GM12878 (cell line): ENCODE measurements around the gene SSBP4. TPM values are rescaled to one million over a fixed set of nuclear protein-coding genes. Genes with fewer than 3 reads are reported as not detected.

Experiments used
- ATAC-seq: fragments of 200-7000 bp; cut with Tn5 transposase; 3 replicates; pipeline ENCODE4 v1.9.1; 2020; ENCODE audit warnings: mild to moderate bottlenecking, moderate library complexity
- BruUV-seq: library from RNA; stranded (reverse); fragments of 400-500 nt; replicated peaks from 2 replicates; lab custom pipeline; 2021; lab: Mats Ljungman, UMichigan
- CTCF ChIA-PET: fragments of 300-600 bp; sonication (Branson Sonifier 250); formaldehyde crosslinking; extraction: SDS; loops from one replicate; lab custom pipeline; 2021; ENCODE audit warnings: inconsistent platforms; lab: Yijun Ruan, JAX
- POLR2A ChIA-PET: fragments of 350-600 bp; formaldehyde crosslinking; extraction: SDS; loops from one replicate; lab custom pipeline; 2021; ENCODE audit warnings: inconsistent platforms; lab: Charles Lee
- RAD21 ChIA-PET: fragments of 300-600 bp; sonication (Branson Sonifier 250); formaldehyde crosslinking; loops from one replicate; lab custom pipeline; 2023; ENCODE audit warnings: antibody characterized with exemption; ENCODE audit not compliant: unreplicated experiment; lab: Charles Lee
- SMC1A ChIA-PET: fragments of 300-600 bp; sonication (Branson Sonifier 250); formaldehyde crosslinking; loops from one replicate; lab custom pipeline; 2023; ENCODE audit not compliant: unreplicated experiment, uncharacterized antibody; lab: Charles Lee
- DNase-seq: peaks from one replicate; pipeline ENCODE4 v3.0.0-alpha.2; 2011; ENCODE audit warnings: low read depth, low spot score
- FAIRE-seq: peaks from 3 replicates; lab custom pipeline; 2011; peaks lifted over from hg19 to GRCh38; lab: Jason Lieb, UNC
- H2AFZ ChIP-seq: 2 replicates; pipeline ENCODE4 v1.6.0; 2011; ENCODE audit warnings: low read depth, low read length, control low read depth; ENCODE audit not compliant: control insufficient read depth
- H3K27ac ChIP-seq: 2 replicates; pipeline ENCODE4 v1.5.1; 2011; ENCODE audit warnings: control low read depth; ENCODE audit not compliant: control insufficient read depth, insufficient read depth
- H3K27me3 ChIP-seq, 2 experiments: replicated peaks in 1 of 2; 2 replicates each; pipeline versions ENCODE4 v1.6.0 to v1.6.1; 2011; ENCODE audit warnings: low read length in 1 of 2; ENCODE audit not compliant: control insufficient read depth in 2 of 2, insufficient read depth in 2 of 2
- H3K36me3 ChIP-seq, 2 experiments: 2 replicates each; pipeline ENCODE4 v1.5.1; 2011; ENCODE audit warnings: low read length in 1 of 2; ENCODE audit not compliant: control insufficient read depth in 2 of 2, insufficient read depth in 2 of 2
- H3K4me1 ChIP-seq: 2 replicates; pipeline ENCODE4 v1.6.1; 2011; ENCODE audit warnings: mild to moderate bottlenecking, low read length, moderate library complexity, mixed read lengths; ENCODE audit not compliant: control insufficient read depth, insufficient read depth
- H3K4me2 ChIP-seq: 2 replicates; pipeline ENCODE4 v1.6.0; 2011; ENCODE audit warnings: control low read depth; ENCODE audit not compliant: control insufficient read depth, insufficient read depth
- H3K4me3 ChIP-seq: fragments of 200-600 bp; sonication (generic); 2 replicates; pipeline ENCODE4 v1.5.1; 2016
- H3K79me2 ChIP-seq: 2 replicates; pipeline ENCODE4 v1.6.0; 2011; ENCODE audit warnings: low read length; ENCODE audit not compliant: control insufficient read depth, insufficient read depth
- H3K9ac ChIP-seq: 2 replicates; pipeline ENCODE4 v1.8.0; 2011; ENCODE audit warnings: low read length, control low read depth, mixed read lengths; ENCODE audit not compliant: control insufficient read depth, insufficient read depth
- H3K9me3 ChIP-seq: replicated peaks from 3 replicates; pipeline ENCODE4 v1.5.1; 2011; ENCODE audit warnings: mild to moderate bottlenecking, low read length; ENCODE audit not compliant: control insufficient read depth, insufficient read depth
- H4K20me1 ChIP-seq: 2 replicates; pipeline ENCODE4 v1.6.0; 2011; ENCODE audit not compliant: control insufficient read depth, insufficient read depth
- BACH1 ChIP-seq: fragments of 450-650 bp; IDR thresholded peaks from 2 replicates; pipeline ENCODE4 v1.6.1; 2017; ENCODE audit warnings: mild to moderate bottlenecking, borderline replicate concordance
- BCL11A ChIP-seq: IDR thresholded peaks from 2 replicates; pipeline ENCODE4 v1.6.1; 2011; ENCODE audit warnings: low read depth, low read length
- CHD1 ChIP-seq: IDR thresholded peaks from 2 replicates; pipeline ENCODE4 v1.6.1; 2012; ENCODE audit warnings: low read depth, low read length, improper control_type of control experiment
- CHD4 ChIP-seq: fragments of 200-600 bp; sonication (generic); IDR thresholded peaks from 2 replicates; pipeline ENCODE4 v1.6.1; 2016; ENCODE audit warnings: mild to moderate bottlenecking
- HSF1 ChIP-seq: fragments of 150-350 bp; IDR thresholded peaks from 2 replicates; pipeline ENCODE4 v1.6.1; 2014; ENCODE audit warnings: mild to moderate bottlenecking, low read depth, low read length
- IKZF2 ChIP-seq, 2 experiments: fragments of 450-650 bp; IDR thresholded peaks; 2 replicates each; pipeline ENCODE4 v1.6.1; 2017; ENCODE audit warnings: mild to moderate bottlenecking in 2 of 2, moderate library complexity in 2 of 2
- IRF4 ChIP-seq: IDR thresholded peaks from 2 replicates; pipeline ENCODE4 v1.6.1; 2011; ENCODE audit warnings: low read depth, low read length
- JUNB ChIP-seq: IDR thresholded peaks from 2 replicates; pipeline ENCODE4 v1.6.1; 2016; ENCODE audit warnings: antibody characterized with exemption, mild to moderate bottlenecking
- KDM1A ChIP-seq: fragments of 200-600 bp; sonication (generic); IDR thresholded peaks from 2 replicates; pipeline ENCODE4 v1.6.1; 2016; ENCODE audit warnings: borderline replicate concordance
- KLF5 ChIP-seq: fragments of 450-650 bp; IDR thresholded peaks from 2 replicates; pipeline ENCODE4 v1.6.1; 2014; ENCODE audit warnings: mild to moderate bottlenecking; ENCODE audit not compliant: partially characterized antibody
- MEF2A ChIP-seq: IDR thresholded peaks from 2 replicates; pipeline ENCODE4 v1.6.1; 2011; ENCODE audit warnings: low read depth, mild to moderate bottlenecking, low read length, moderate library complexity; ENCODE audit not compliant: insufficient read depth
- NR2F1 ChIP-seq: fragments of 450-650 bp; conservative IDR thresholded peaks from 2 replicates; pipeline ENCODE4 v1.6.1; 2017; ENCODE audit warnings: mild to moderate bottlenecking
- POLR2A ChIP-seq: IDR thresholded peaks from 2 replicates; pipeline ENCODE4 v1.6.1; 2011; ENCODE audit warnings: low read depth, mild to moderate bottlenecking, low read length
- RAD21 ChIP-seq: IDR thresholded peaks from 2 replicates; pipeline ENCODE4 v1.6.1; 2011; ENCODE audit warnings: mild to moderate bottlenecking, low read depth, low read length, moderate library complexity; ENCODE audit not compliant: insufficient read depth
- RB1 ChIP-seq: fragments of 450-650 bp; formaldehyde crosslinking; IDR thresholded peaks from 2 replicates; pipeline ENCODE4 v1.6.1; 2017; ENCODE audit warnings: mild to moderate bottlenecking, borderline replicate concordance
- RBBP5 ChIP-seq: fragments of 200-600 bp; sonication (generic); conservative IDR thresholded peaks from 2 replicates; pipeline ENCODE4 v1.6.1; 2016
- RUNX3 ChIP-seq: IDR thresholded peaks from 2 replicates; pipeline ENCODE4 v1.6.1; 2012; ENCODE audit warnings: low read length, inconsistent platforms
- SMC3 ChIP-seq: IDR thresholded peaks from 2 replicates; pipeline ENCODE4 v1.6.1; 2011; ENCODE audit warnings: low read length, improper control_type of control experiment, borderline replicate concordance
- TCF12 ChIP-seq: IDR thresholded peaks from 2 replicates; pipeline ENCODE4 v1.6.1; 2011; ENCODE audit warnings: low read depth, mild to moderate bottlenecking, low read length
- ZNF207 ChIP-seq: fragments of 450-650 bp; IDR thresholded peaks from 2 replicates; pipeline ENCODE4 v1.6.1; 2014; ENCODE audit warnings: antibody characterized with exemption, mild to moderate bottlenecking, borderline replicate concordance
- ZNF217 ChIP-seq: fragments of 450-650 bp; IDR thresholded peaks from 2 replicates; pipeline ENCODE4 v1.6.1; 2017; ENCODE audit warnings: antibody characterized with exemption, mild to moderate bottlenecking
- WGBS: methylation state at CpG from one replicate; pipeline ENCODE4 v1.1.6; 2016; ENCODE audit warnings: low lambda C conversion rate; ENCODE audit not compliant: insufficient replicate concordance, insufficient coverage; ENCODE audit errors: missing lambda C conversion rate; 5-methylcytosine and 5-hydroxymethylcytosine counted together
- in situ Hi-C: fragments of 300-500 bp; cut with MboI; formaldehyde crosslinking; loops from 9 replicates; pipeline ENCODE4 v1.14.3; 2018; ENCODE audit warnings: mixed read lengths
- intact Hi-C: fragments of 100-400 bp; cut with micrococcal nuclease; formaldehyde crosslinking; loops from one replicate; pipeline ENCODE4 v1.14.2; 2022; ENCODE audit not compliant: unreplicated experiment
- polyA plus RNA-seq, 11 experiments: library from polyadenylated mRNA; depleted of rRNA in 4 of 11; unstranded in 6 of 11; stranded (reverse) in 5 of 11; fragments of >200 nt; fragmentation: Nextera tagmentation in 4 of 11; fragmentation: Illumina TruSeq in 1 of 11; extraction: Ambion mirVana in 4 of 11; extraction: Trizol in 1 of 11; gene quantifications; 1 replicate in 1 of 11; 2 replicates in 10 of 11; pipeline versions ENCODE4 v1.2.1 to v1.2.3, GENCODE V29; 2011 to 2016; ENCODE audit warnings: inconsistent platforms in 2 of 11, missing spikeins in 2 of 11, low read depth in 1 of 11
- total RNA-seq, 4 experiments: library from RNA; depleted of rRNA in 3 of 4; stranded (reverse); fragments of >200 nt in 3 of 4; fragmentation: Illumina TruSeq in 1 of 4; extraction: Trizol in 1 of 4; gene quantifications; 2 replicates each; pipeline versions ENCODE4 v1.2.1 to v1.2.3, GENCODE V29; 2013 to 2021
- TF ChIP-seq, protein P1 (sequence below): fragments of 450-650 bp; IDR thresholded peaks from 2 replicates; pipeline ENCODE4 v1.6.1; 2017; ENCODE audit warnings: mild to moderate bottlenecking, low read depth, inconsistent platforms; ENCODE audit not compliant: poor library complexity, severe bottlenecking

The SSBP4 gene
- total and polyA plus RNA-seq, 10 of the 15 experiments (the other 5 are each of a cell fraction or from before 2014, with no cell fraction given) = 0.37 to 150 (median 38.9) TPM

DNA sequence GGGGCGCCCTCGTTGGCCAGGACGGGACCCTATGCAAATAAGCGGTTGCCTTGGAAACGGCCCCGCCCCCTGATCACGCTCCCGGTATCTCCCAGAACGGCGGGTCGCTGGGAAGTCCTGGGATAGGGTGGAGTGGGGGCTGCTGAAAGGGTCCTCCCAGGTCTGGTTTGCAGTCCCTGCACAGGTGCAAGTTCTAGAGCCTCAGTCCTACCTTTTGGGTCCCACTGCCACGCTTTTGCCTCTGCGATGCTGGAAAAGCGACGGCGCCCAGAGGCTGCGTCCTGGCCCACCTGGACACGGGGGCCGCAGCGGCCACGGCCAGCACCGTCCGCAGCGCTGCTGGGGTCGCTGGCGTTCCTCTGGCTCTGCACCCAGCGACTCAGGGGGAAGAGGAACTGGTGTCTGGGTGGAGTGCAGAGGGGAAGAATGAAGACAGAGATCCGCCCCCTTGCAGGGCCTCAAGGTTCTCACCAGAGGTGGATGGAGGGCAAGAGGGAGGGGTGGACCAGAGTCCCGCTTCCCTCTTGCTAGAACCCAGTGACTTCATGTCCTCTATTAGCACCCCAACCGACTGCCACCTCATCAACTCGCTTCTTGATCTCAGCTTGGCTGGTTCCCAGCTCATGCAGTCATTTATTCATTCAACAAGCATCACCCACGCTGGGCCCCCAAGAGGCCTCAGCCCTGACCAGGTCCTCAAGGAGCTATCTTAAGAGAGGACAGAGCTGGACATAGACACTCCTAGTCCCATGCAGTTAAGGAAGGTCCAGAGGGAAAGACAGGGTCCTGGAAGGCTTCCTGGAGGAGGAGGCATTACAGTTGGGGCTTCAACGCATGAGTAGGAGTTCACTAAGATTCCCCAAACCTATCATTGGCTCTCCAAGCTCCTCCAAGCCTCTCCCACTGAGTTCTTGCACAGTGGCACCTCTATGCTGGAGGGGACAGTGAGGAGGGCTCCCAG lies 21.7 kb upstream of the SSBP4 start, which contains the start of gene LRRC25 (continued):
- TF ChIP-seq KDM1A = no peak
- TF ChIP-seq RUNX3 = peak; percentile 16; the same call in 1 of the 2 replicates
- no peak for TF ChIP-seq ZNF207
- TF ChIP-seq ZNF217 = 0 out of 2 replicates have a peak, but pooled peaks have one; percentile 56
- TF ChIP-seq JUNB = no peak
- no peak for TF ChIP-seq RB1
- 0 out of 2 replicates have a peak, but pooled peaks have one; percentile 12 for TF ChIP-seq TCF12
- TF ChIP-seq IKZF2 (IDR thresholded peaks at IDR 0.05) = peak in 1 of 2 experiments; percentile 27; a peak in 1 of 4 replicates
- TF ChIP-seq POLR2A = peak; percentile 79

DNA sequence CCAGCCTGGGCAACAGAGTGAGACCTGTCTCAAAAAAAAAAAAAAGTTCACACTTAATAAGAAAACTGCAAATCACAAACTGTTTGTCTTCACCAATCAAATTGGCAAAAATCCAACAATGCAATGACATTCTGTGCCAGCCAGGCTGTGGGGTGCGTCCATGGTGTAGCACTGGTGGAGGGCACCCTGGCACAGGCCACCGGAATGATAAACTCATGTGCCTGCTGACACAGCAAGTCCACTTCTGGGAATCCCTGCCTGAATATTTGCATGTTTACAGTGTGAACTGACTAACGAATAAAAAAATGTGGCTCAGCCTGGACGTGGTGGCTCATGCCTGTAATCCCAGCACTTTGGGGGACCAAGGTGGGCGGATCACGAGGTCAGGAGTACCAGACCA lies 20.2 kb upstream of the SSBP4 start:
- Histone ChIP-seq H3K4me1 (peaks cover 25% of the 10 kb centered on the region), H3K4me3 (no peak overlapping the region), H3K9me3 (no peaks in the 10 kb centered on the region), H3K9ac (no peak overlapping the region), H2AFZ (no peak overlapping the region), H3K36me3 (no peaks in the 10 kb centered on the region), H3K79me2 (no peaks in the 10 kb centered on the region), H3K27ac (no peak overlapping the region), H4K20me1 (no peaks in the 10 kb centered on the region), H3K27me3 (no peaks in the 10 kb centered on the region), H3K4me2 (no peak overlapping the region)
- CTCF ChIA-PET = interaction anchor here (0.6 to 5.8 kb wide), 7 partner anchors 9 to 119 kb away, joined by 3 to 67 read pairs (median 3); no protein-coding TSS in a partner anchor
- DNase-seq (no peak), FAIRE-seq (no peak), ATAC-seq (no peak)
- 6% methylated on average over 6 of the region's 6 CpGs for WGBS
- POLR2A ChIA-PET = no interaction called here
- RAD21 ChIA-PET = interaction anchor here (1.1 to 1.8 kb wide), 2 partner anchors 20 to 119 kb away, joined by 3 to 6 read pairs; partner anchors contain the start of gene SSBP4
- SMC1A ChIA-PET = interaction anchor here (0.8 to 1.8 kb wide), 4 partner anchors 8 to 70 kb away, joined by 3 to 7 read pairs (median 4); no protein-coding TSS in a partner anchor
- intact Hi-C loops (no loop called here), in situ Hi-C loops (no loop called here)
- no TSS peak for BruUV-seq
- TF ChIP-seq, protein P1, sequence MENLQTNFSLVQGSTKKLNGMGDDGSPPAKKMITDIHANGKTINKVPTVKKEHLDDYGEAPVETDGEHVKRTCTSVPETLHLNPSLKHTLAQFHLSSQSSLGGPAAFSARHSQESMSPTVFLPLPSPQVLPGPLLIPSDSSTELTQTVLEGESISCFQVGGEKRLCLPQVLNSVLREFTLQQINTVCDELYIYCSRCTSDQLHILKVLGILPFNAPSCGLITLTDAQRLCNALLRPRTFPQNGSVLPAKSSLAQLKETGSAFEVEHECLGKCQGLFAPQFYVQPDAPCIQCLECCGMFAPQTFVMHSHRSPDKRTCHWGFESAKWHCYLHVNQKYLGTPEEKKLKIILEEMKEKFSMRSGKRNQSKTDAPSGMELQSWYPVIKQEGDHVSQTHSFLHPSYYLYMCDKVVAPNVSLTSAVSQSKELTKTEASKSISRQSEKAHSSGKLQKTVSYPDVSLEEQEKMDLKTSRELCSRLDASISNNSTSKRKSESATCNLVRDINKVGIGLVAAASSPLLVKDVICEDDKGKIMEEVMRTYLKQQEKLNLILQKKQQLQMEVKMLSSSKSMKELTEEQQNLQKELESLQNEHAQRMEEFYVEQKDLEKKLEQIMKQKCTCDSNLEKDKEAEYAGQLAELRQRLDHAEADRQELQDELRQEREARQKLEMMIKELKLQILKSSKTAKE = no peak
- no peak for TF ChIP-seq RAD21
- TF ChIP-seq MEF2A = no peak
- TF ChIP-seq NR2F1 = no peak
- no peak for TF ChIP-seq IRF4
- TF ChIP-seq BACH1 = no peak
- TF ChIP-seq RBBP5 = no peak
- no peak for TF ChIP-seq KLF5
- TF ChIP-seq HSF1 = no peak
- no peak for TF ChIP-seq CHD4
- TF ChIP-seq CHD1 = no peak
- no peak for TF ChIP-seq BCL11A
- TF ChIP-seq SMC3 = no peak
